GM19023 (cell line): Measurements from ENCODE around the gene PSMD4.
"Not testable (repeated sequence)": the region's sequence is repeated elsewhere in the genome, so short reads cannot be mapped to it uniquely, and the experiment has no call there.

Source experiments
- ATAC-seq: cut with Tn5 transposase; IDR thresholded peaks from one replicate; pipeline ENCODE4 v1.9.1; 2021; ENCODE audit warnings: mild to moderate bottlenecking, moderate library complexity; ENCODE audit not compliant: unreplicated experiment

PSMD4 gene

GRCh38 chr1:151254217-151255213 lies at the start of gene PSMD4:
PSMD4 (plus strand) TSS chr1:151254734; CDS start chr1:151254783, 49 bp downstream.
- ATAC-seq, result peak; percentile 94

GRCh38 chr1:151205381-151205965 lies 49.1 kb upstream of the PSMD4 start:
- ATAC-seq, result not testable (repeated sequence)

GRCh38 chr1:151210830-151211229 lies 43.7 kb upstream of the PSMD4 start:
- no peak for ATAC-seq

DNA sequence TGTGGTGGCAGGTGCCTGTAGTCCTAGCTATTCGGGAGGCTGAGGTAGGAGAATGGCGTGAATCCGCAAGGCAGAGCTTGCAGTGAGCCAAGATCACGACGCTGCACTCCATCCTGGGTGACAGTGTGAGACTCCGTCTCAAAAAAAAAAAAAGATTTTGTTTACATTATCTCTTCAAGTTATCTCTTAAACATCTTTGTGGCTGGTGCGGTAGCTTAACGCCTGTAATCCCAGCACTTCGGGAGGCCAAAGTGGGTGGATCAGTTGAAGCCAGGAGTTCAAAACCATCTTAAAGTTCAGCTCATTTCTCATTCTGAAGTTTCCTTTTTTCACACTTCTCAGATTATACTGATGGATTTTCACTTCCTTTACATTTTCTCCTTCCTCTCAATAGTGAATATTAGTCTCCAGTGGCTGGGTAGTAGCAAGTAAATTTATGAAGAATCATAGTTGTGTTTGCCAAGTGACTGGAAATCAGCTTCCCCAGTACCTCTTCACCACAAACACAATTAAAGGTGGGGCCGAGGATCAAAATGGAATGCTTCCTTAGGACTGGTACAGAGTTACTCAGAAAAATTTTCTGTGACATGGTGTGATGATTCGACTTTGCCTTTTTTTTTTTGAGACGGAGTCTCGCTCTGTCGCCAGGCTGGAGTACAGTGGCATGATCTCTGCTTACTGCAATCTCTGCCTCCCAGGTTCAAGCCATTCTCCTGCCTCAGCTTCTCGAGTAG lies 42.4 kb upstream of the PSMD4 start:
- no peak for ATAC-seq

- ATAC-seq, result no peak
Measured at GRCh38 chr1:151213560-151213959, 41.0 kb upstream of the PSMD4 start.

DNA sequence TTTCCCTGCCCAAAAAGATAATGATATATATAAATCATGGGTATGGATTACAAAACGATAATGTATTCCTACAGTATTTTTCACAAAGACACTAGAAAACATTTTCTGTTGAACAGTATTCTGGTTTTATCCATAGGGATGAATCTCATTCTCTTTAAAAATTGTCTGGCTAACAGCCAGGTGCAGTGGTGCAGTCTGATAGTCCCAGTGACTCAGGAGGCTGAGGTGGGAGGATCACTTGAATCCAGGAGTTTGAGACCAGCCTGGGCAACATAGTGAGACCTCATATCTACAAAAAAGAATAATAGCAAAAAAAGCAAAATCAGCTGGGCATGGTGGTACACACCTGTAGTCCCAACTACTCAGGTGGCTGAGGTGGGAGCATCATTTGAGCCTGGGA lies 32.9 kb upstream of the PSMD4 start:
- no peak for ATAC-seq

DNA sequence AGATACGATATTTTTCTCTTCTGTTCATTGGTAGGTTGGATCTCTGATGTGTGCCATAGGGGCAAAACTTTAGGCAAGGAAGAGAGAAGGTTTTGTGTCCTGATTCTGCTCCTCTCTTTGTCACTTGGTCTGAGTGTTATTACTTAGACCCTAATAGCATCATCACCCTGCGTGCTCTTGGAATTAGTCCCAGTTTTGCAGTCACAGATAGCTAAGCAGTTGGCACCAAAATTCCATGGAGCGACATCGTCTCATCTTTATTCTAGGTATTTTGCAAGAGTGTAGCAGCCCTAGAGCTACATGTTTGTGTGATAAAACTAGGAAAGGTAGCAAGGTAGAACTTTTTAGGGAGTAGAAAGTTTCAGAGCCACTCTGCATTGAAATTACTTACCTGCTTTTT lies 32.4 kb upstream of the PSMD4 start:
- no peak for ATAC-seq

DNA sequence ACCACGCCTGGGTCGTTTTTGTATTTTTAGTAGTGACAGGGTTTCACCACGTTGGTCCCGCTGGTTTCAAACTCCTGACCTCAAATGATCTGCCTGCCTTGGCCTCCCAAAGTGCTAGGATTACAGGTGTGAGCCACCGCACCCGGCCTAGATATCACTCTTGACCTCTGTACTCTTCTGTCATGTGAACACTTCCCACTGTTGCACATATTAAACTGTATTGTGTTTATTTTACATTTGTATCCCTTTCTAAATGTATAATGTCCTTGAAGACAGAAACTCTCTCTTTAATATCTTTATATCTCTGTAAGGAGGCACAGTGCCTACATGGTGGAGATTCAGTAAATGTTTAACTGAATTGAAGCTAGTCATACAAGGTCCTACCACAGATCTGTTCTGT lies 19.3 kb upstream of the PSMD4 start:
- no peak for ATAC-seq

GRCh38 chr1:151237678-151238466 lies 16.7 kb upstream of the PSMD4 start:
- no peak for ATAC-seq

- ATAC-seq, result no peak
Measured at GRCh38 chr1:151238467-151238739, 16.1 kb upstream of the PSMD4 start.

DNA sequence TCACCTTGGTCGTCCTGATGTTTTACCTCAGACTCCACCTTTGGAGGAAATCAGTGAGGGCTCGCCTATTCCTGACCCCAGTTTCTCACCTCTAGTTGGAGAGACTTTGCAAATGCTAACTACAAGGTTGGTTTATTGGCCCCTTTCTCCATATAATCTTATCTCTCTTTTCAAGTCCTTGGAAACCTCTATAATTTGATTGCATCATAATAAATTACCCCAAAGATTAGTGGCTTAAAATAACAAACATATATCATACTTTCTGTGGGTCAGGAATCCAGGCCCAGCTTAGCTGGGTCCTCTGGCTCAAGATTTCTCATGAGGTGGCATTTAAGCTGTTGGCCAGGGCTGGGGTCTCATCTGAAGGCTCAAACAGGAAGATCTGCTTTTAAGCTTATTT lies 12.1 kb upstream of the PSMD4 start:
- ATAC-seq, result no peak

DNA sequence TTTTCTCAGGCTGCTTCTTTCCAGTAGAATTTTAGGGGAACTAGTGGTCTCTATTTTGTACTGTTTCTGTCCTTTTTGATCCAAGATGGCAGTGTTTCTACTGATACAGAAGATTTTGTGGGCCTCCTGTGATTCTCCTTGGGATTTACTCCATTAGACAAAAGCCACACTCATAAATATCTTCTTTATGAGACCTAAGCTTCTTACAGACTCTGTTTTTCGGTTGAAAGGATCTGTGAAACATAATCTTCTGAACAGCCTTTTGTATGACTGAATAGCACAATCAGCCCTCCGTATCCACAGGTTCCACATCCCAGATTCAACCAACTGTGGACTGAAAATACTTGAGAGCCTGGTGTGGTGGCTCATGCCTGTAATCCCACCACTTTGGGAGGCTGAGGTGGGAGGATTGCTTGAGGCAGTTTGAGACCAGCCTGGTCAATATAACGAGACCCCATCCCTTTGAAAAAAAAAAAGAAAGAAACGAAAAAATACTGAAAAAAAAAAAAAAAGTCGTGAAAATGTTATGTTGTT lies 10.8 kb upstream of the PSMD4 start:
- no peak for ATAC-seq

DNA sequence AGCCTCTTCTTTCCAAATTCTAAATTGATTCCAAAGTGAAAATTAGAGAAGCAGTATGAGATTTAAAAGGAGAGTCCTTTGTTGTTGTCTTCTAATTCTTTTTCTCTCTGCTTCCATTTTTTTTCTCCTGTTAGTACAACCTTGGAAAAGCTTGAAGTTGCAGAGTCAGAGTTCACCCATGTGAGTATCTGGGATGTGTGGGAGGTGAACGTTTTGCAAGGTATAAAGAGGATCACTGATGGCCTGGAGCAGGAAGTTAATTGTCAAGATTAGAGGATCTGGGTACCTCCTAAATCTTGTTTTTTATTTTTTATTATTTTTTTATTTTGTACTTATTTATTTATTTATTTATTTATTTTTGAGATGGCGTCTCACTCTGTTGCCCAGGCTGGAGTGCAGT lies 7.7 kb upstream of the PSMD4 start:
- no peak for ATAC-seq

- ATAC-seq, result peak; percentile 38
Measured at GRCh38 chr1:151251656-151252470, 2.7 kb upstream of the PSMD4 start.

DNA sequence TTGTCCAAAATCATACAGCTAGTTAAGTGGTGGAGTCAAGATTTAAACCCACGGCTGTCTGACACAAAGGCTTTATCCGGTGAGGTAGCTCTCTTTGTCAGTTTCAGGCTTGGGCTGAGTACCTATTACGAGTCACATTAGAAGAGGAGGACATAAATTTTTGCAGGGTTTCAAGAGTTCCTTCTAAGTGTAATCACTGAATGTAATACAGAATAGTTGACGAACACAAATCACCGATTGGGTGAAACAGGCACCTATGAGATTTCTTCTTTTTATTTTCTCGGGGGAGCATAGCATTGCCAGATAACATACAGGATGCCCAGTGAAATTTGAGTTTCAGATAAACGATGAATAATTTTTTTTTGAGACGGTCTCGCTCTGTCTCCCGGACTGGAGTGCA lies 847 bp downstream of the PSMD4 start:
- ATAC-seq, result no peak

DNA sequence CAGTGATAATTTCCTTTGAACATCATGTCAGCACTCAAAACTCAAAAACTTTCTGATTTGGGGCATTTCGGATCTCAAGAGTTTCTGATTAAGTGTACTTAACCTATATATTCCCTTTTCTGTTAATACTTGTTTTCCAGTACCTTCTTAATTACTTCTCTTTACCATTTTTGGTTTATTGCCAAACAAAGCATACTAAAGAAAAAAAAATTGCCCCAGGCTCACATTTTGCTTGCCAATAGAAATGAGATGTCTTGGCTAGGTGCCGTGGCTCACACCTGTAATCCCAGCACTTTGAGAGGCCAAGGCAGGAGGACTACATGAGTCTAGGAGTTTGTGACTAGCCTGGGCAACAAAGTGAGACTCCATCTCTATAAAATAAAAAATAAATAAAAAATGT lies 4.8 kb downstream of the PSMD4 start:
- ATAC-seq, result no peak

GRCh38 chr1:151265446-151266236 lies 11.1 kb downstream of the PSMD4 start:
- no peak for ATAC-seq

DNA sequence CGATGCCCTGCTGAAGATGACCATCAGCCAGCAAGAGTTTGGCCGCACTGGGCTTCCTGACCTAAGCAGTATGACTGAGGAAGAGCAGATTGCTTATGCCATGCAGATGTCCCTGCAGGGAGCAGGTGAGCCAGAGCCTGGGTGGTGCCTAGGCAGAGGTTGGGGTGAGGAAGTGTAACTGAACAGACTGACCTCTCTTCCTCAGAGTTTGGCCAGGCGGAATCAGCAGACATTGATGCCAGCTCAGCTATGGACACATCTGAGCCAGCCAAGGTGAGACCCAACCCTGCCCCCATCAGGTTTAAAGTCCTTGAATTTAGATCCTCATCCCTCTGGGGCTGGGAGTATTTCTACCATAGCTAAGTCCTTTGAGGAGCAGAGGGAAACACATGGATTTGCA lies 11.8 kb downstream of the PSMD4 start:
- ATAC-seq, result no peak

DNA sequence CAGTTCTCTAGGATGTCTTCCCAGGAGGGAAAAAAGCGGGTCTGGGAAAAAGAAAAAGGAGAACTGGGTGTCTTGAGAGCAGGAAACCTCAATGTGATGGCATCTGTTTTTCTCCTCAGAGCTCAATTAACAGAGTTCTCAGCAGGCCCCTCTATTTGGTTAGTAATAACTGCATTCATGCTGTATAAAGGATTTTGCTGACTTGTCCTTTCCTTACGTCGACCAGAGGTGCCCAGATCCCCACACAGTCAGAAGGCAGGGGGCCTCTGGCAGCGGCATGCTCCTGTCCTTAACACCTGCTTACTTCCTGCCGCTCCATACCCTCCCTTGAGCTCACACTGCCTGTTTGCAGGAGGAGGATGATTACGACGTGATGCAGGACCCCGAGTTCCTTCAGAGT lies 12.3 kb downstream of the PSMD4 start:
- no peak for ATAC-seq
